ENCODE data around the gene HDAC9.
A peak's percentile ranks its signal among the peaks of the same experiment; 100 is the strongest.

The HDAC9 gene

DNA sequence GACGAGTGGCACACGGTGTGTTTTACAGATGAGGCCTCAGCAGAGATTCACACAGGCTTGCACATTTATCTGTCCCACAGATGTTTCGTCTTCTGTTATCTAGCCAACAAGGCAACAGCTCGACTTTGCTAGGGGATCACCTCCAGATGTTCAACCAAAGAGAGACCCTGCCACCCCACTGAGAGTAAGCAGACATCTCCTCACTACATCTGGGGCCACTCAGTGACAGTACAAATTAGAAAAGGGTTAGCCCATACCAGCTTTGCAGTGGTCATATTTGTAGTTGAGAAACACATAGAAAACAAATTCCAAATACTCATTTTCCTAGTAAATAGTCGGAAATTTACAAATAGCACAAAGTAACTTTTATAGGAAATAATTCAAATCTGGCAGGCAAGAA is 164.2 kb downstream of the HDAC9 start:
- no peak for DNase-seq (ENCODE audit: low read depth in 2 of 2)

- no peak for DNase-seq (ENCODE audit: low read depth in 2 of 2)
Observed at GRCh38 chr7:18663321-18663720, 167.8 kb downstream of the HDAC9 start.

DNA sequence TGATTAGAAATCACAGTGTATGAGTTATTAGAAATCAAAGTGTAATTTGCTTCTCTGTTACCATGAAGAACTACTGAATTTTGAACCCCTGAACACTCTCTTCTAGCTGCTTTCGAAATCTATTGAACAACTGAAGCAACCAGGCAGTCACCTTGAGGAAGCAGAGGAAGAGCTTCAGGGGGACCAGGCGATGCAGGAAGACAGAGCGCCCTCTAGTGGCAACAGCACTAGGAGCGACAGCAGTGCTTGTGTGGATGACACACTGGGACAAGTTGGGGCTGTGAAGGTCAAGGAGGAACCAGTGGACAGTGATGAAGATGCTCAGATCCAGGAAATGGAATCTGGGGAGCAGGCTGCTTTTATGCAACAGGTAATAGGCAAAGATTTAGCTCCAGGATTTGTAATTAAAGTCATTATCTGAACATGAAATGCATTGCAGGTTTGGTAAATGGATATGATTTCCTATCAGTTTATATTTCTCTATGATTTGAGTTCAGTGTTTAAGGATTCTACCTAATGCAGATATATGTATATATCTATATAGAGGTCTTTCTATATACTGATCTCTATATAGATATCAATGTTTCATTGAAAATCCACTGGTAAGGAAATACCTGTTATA is 170.7 kb downstream of the HDAC9 start:
- DNase-seq (ENCODE audit: low read depth in 2 of 2): peak; percentile 8 to 38

GRCh38 chr7:18667466-18667865 is 171.9 kb downstream of the HDAC9 start:
- DNase-seq (ENCODE audit: low read depth in 2 of 2): no peak

GRCh38 chr7:18671176-18671575 is 175.6 kb downstream of the HDAC9 start:
- DNase-seq (ENCODE audit: low read depth in 2 of 2): no peak

- no peak for DNase-seq (ENCODE audit: low read depth in 2 of 2)
Observed at GRCh38 chr7:18675579-18675978, 180.0 kb downstream of the HDAC9 start.

GRCh38 chr7:18679261-18679660 is 183.7 kb downstream of the HDAC9 start:
- DNase-seq (ENCODE audit: low read depth in 2 of 2): no peak

- no peak for DNase-seq (ENCODE audit: low read depth in 2 of 2)
Observed at GRCh38 chr7:18680576-18680975, 185.0 kb downstream of the HDAC9 start.

- DNase-seq (ENCODE audit: low read depth in 2 of 2): no peak
Observed at GRCh38 chr7:18684916-18685315, 189.4 kb downstream of the HDAC9 start.

DNA sequence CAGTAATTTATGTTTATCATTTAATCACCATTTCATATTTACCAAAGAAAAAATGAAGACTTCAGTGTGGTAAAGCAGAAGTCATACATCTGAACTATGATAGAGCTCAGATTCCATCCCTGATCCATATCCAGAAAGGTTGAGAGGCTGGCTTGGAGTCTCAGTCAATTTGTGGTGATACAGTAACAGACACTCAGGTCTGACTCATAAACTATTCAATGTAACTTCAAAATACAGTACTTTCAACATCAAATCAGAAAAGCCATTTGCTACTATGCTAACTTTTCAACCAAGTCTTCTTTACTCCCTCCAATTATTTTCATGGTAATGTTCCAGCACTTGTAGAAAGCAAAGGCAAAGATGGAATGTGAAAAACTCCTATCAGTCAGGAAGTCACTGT is 190.4 kb downstream of the HDAC9 start:
- no peak for DNase-seq (ENCODE audit: low read depth in 2 of 2)

GRCh38 chr7:18689551-18689950 is 194.0 kb downstream of the HDAC9 start:
- DNase-seq (ENCODE audit: low read depth in 2 of 2): no peak

DNA sequence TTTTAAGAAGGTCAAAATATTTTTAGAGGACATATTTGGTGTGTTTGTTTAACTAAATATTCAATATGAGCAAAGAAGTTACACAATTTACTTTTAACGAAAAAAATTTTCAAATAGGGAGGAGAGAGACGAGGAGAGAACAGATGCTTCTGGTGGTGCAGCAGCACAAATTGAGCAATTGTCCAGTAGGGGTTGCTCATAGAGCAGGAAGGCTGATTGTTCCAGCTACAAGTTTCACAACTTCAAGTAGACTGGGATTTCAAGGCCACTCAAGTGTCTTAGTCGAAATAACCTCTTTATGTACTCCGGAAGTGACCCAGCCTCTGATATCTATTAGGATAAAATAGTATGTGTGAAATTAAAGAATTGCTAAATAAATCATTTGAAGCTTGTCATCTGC is 197.9 kb downstream of the HDAC9 start:
- DNase-seq (ENCODE audit: low read depth in 2 of 2): no peak

DNA sequence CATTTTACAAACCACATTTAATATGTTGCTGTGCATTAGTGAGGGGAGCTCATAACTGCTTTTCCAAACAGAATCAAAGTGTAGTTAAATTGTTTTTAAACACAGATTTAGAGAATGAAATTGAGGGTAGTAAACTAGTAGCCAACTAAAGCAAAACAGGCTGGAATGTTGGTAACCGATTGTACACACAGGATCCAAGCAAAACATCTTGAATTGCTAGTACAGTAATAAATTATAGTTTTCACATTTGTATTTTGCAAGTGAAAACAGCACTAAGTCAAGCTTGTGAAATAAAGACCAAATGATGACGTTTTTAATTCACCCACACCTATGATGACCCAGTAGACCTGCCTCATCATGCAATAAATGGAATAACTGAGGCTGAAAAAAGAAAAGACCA is 198.3 kb downstream of the HDAC9 start:
- no peak for DNase-seq (ENCODE audit: low read depth in 2 of 2)

DNA sequence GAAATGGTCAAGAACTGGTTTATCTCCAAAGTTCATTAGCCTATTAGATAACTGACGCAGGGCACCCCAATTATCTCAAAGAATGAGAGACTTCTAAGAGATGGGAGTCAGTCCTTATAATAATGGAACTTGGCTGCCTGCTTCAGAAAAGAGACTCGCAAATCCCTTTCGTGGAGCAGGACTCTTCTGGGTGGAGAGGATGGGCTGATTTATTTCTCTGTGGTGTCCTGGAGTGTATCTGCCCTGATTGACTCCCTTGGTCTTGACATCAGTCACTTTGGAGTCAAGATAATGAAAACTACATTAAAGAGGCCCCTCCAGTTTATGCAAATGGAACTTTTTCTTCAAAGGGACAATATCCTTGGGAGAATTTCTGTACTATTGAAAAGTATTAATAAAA is 198.9 kb downstream of the HDAC9 start:
- no peak for DNase-seq (ENCODE audit: low read depth in 2 of 2)

DNA sequence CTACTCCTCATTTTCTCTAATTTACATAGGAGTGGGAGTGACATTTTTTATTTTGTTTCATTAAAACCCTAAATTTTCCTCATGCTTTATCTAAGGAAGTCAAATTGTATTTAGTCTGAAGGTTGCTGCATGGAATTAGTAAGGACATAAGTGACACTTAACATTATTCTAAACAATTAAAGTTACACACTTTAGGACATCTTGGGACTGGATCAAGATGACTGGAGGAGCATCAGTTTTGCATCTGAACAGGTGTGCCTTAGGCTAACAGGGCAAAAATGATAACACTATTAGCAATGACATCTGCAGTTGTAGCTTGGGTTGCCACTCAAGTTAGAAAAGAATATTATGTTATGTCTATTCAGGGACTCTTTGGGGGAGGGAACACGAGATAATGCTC is 199.4 kb downstream of the HDAC9 start:
- DNase-seq (ENCODE audit: low read depth in 2 of 2): no peak

- DNase-seq (ENCODE audit: low read depth in 2 of 2): no peak
Observed at GRCh38 chr7:18698258-18698734, 202.7 kb downstream of the HDAC9 start.

GRCh38 chr7:18700147-18700546 is 204.6 kb downstream of the HDAC9 start:
- DNase-seq (ENCODE audit: low read depth in 2 of 2): no peak

DNA sequence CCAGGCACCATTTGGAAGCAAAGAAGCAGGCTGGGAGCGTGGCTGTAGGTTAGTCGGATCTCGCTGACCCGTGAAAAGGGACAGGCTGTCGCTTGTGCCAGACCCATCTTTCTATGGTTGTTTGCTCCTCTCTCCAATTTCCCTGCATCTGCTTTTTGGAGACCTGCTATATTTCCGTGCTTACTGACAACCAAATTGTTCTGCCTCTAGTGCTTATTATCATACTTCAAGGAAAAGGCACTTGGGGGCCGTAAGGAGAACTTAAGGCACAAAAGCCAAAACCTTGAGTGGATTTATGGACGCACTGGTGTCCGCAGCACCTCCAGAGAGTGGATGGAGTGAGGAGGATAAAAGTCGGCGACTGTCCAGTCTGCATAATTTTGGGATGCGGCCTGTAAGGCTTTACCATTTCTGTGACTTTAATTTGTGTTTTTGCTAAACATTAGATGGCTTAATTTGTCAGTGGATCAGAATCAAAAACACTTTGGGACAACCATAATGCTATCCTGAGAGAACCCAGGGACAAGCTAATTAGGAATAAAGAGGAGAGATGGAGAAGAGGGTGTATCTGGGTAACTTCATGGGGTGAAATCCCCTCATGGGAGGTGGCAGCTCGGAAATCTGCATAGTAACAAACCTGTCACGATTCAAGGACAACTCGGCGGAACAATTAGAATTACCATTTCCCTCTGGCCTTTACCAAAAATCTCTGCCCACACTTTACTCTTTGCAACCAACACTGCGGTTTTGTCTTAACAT is 206.7 kb downstream of the HDAC9 start:
- no peak for DNase-seq (ENCODE audit: low read depth in 2 of 2)

DNA sequence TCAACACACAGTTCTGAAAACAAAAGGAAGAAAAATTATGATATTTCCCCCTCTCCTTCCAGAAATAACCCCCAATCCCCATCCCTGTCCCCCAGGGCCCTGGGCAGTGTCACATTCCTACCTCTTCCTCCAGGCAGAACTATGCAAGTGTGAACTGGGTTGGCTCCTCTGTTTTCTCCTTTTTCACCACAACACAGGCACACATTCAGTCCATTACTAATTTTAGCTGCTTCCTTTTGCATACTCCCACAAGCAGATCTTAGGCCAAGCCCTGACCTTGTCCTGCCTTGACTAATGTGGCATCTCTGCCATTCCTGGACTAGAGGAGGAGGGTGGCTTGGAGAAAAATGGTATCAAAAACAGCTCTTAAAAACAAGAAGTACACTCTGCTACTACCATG is 208.1 kb downstream of the HDAC9 start:
- DNase-seq (ENCODE audit: low read depth in 2 of 2): no peak

DNA sequence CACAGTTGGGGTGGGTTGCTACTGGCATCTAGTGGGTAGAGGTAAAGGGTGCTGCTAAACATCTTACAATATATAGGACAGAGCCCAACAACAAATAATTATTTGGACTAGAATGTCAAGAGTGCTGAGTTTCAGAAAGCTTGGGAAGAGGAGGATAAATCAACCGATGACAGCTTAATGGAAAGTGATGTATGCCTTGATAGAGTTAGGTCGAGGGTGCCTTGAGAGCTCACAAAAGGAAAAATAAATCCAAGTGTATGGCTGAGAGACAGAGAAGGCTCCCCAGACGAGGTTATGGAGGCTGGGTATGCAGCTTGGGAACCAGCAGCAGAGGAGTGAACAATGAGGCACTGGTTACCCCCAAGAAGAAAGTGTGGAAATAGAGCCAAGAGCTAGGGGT is 211.1 kb downstream of the HDAC9 start:
- no peak for DNase-seq (ENCODE audit: low read depth in 2 of 2)

- no peak for DNase-seq (ENCODE audit: low read depth in 2 of 2)
Observed at GRCh38 chr7:18708204-18708603, 212.7 kb downstream of the HDAC9 start.

GRCh38 chr7:18715988-18716387 is 220.4 kb downstream of the HDAC9 start:
- no peak for DNase-seq (ENCODE audit: low read depth in 2 of 2)

- DNase-seq (ENCODE audit: low read depth in 2 of 2): no peak
Observed at GRCh38 chr7:18721429-18721828, 225.9 kb downstream of the HDAC9 start.

DNA sequence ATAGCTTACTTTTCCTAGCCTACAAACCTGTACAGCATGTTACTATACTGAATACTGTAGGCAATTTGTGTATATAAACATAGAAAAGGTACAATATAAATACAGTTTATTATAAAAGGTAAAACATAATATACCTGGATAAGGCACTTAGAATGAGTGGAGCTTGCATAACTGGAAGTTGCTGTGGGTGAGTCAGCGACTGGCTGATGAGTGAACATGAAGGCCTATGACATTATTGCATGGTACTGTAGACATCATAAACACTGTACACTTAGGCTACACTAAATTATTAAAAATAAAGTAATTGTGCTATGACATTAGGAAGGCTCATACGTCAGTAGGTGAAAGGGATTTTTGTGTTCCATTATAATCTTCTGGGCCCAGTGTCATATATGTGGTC is 228.8 kb downstream of the HDAC9 start:
- DNase-seq (ENCODE audit: low read depth in 2 of 2): no peak
